ENCODE results near the gene JAZF1. TPM values are rescaled to one million over a fixed set of nuclear protein-coding genes. Genes with fewer than 3 reads are reported as not detected.

JAZF1 gene
- total RNA-seq, 1 donor from 2014 or later, result 7.2 TPM

DNA sequence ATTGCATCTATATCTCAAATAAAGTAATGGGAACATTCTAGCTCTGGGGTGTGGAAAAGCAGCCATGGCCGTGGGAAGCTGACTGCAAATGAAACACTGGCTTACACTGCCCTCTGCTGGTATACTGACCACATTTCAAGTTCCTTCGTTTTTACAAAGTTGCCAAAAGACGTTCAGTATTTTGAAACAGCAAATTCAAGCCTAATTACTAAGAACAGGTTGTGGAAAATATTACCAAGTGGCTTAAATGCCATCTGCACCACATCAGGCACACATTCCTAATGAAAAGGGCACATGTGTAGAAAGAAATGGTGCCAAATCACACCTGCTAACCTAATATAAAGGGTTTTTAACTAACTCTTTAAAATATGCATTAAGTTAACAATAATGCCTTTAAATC is 83.9 kb downstream of the JAZF1 start:
- Mint-ChIP-seq H3K4me1 (peaks cover 16% of the 10 kb centered on the region), H3K4me3 (no peak overlapping the region), H3K9me3 (no peaks in the 10 kb centered on the region), H3K36me3 (no peaks in the 10 kb centered on the region), H3K27ac (no peak overlapping the region), H3K27me3 (ENCODE audit: low read depth) (no peaks in the 10 kb centered on the region)
- TF ChIP-seq, protein P1, sequence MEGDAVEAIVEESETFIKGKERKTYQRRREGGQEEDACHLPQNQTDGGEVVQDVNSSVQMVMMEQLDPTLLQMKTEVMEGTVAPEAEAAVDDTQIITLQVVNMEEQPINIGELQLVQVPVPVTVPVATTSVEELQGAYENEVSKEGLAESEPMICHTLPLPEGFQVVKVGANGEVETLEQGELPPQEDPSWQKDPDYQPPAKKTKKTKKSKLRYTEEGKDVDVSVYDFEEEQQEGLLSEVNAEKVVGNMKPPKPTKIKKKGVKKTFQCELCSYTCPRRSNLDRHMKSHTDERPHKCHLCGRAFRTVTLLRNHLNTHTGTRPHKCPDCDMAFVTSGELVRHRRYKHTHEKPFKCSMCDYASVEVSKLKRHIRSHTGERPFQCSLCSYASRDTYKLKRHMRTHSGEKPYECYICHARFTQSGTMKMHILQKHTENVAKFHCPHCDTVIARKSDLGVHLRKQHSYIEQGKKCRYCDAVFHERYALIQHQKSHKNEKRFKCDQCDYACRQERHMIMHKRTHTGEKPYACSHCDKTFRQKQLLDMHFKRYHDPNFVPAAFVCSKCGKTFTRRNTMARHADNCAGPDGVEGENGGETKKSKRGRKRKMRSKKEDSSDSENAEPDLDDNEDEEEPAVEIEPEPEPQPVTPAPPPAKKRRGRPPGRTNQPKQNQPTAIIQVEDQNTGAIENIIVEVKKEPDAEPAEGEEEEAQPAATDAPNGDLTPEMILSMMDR (IDR thresholded peaks at IDR 0.05; ENCODE audit: unreplicated experiment), result peak; percentile 81
- peak in 1 of 2 experiments; percentile 55 for DNase-seq (ENCODE audit: low spot score in 2 of 2, unreplicated experiment in 2 of 2)

DNA sequence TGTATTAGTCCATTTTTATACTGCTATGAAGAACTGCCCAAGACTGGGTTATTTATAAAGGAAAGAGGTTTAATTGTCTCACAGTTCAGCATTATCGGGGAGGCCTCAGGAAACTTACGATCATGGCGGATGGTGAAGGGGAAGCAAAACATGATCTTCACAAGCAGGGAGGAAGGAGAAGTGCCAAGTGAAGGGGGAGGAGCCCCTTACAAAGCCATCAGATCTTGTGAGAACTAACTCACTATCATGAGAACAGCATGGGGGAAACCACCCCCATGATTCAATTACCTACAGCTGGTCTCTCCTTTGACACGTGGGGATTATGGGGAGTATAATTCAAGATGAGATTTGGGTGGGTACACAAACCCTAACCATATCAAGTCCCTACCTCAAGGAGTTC is 85.4 kb downstream of the JAZF1 start:
- no peaks in the 10 kb centered on the region for H3K36me3 Mint-ChIP-seq
- no peaks in the 10 kb centered on the region for H3K27me3 Mint-ChIP-seq (ENCODE audit: low read depth)
- peaks cover 13% of the 10 kb centered on the region for H3K4me1 Mint-ChIP-seq
- no peak overlapping the region for H3K27ac Mint-ChIP-seq
- no peaks in the 10 kb centered on the region for H3K9me3 Mint-ChIP-seq
- TF ChIP-seq, protein P1 (IDR thresholded peaks at IDR 0.05; ENCODE audit: unreplicated experiment), result no peak
- H3K4me3 Mint-ChIP-seq, result no peak overlapping the region
- no peak for DNase-seq (ENCODE audit: low spot score in 2 of 2, unreplicated experiment in 2 of 2)

DNA sequence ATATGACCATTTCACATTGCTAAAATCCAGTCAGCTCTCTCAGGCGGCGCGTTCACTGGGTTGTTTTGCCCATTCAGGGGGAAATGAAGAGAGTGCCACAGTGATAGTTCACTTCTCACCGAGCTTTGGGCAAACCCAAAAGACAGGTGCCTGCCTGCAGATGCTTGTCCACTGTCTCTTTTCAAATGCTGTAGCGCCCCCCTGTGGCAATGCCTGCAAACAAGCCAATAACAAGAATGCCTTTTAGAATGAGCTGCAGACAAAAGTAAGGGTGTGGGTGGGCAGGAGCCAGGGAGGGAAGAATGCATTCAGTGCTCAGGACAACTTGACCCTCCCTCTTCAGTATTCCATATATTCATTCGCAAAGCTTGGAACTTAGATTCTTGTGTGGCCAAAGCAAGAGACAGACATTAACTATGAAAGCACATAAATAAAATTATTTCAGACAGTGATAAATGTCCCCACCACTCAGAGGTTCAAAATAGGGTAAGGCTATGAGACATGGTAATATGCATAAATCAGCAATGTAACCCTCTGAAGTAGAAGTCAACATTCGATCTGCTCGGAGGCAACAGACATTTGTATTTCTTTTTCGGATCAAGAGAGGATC is 86.9 kb downstream of the JAZF1 start:
- Mint-ChIP-seq H3K4me3 (no peak overlapping the region), H3K4me1 (peaks cover 10% of the 10 kb centered on the region), H3K9me3 (no peaks in the 10 kb centered on the region), H3K36me3 (no peaks in the 10 kb centered on the region), H3K27me3 (ENCODE audit: low read depth) (no peaks in the 10 kb centered on the region), H3K27ac (no peak overlapping the region)
- peak; percentile 53 to 81 for DNase-seq (ENCODE audit: low spot score in 2 of 2, unreplicated experiment in 2 of 2)
- TF ChIP-seq, protein P1 (IDR thresholded peaks at IDR 0.05; ENCODE audit: unreplicated experiment), result peak; percentile 59

DNA sequence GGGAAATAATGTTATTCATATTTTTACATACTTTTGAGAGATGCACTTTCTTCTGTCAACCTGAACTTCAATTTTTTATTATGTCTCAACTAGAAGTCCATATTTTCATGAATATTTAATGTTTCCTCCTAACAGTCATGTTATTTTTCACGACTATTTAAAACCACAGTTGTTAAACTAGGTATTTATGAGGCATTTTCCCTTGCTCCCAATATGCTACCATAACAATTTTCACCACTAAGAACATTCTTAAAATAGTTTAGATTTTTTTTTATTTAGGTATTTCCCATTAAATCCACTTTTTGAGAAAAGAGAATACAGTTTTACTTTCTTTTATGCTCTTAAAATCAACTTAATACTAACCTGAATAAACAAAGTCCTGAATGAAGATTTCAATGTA is 89.4 kb downstream of the JAZF1 start:
- Mint-ChIP-seq H3K4me3 (no peak overlapping the region), H3K27me3 (ENCODE audit: low read depth) (no peaks in the 10 kb centered on the region), H3K27ac (no peak overlapping the region), H3K36me3 (no peaks in the 10 kb centered on the region), H3K4me1 (peaks cover 12% of the 10 kb centered on the region), H3K9me3 (no peaks in the 10 kb centered on the region)
- DNase-seq (ENCODE audit: low spot score in 2 of 2, unreplicated experiment in 2 of 2), result no peak
- TF ChIP-seq, protein P1 (IDR thresholded peaks at IDR 0.05; ENCODE audit: unreplicated experiment), result no peak

DNA sequence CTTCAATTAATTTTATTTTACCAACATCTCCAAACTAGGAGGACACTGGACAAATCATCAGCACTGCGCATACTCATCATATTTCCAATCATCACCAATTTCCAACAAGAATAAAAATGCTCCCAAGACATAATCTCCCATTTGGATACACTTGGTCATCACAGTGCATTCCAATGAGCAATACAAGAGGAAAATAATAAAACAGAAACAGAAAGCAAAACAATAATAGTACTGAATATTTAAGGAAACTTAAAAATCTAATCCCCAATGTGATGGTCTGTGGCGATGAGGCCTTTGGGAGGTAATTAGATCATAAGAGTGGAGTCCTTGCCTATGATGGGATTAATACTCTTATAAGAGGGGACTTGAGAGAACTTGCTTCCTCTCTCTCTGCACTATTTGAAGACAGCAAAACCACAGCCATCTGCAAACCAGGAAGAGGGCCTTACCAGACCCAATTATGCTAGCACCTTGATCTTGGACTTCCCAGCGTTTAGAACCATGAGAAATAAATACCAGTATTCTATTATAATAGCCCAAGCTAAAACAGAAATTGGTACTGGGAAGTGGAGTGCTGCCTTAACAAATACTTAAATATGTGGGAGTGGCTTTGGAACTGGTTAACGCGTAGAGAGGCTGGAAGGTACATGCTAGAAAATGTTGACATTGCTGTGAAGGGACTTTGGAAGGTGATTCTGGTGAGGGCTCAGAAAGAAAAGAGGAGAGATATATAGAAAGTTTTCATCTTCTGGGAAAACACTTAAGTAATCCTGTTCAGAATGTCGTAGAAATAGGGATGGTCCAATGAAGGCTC is 91.5 kb downstream of the JAZF1 start:
- no peak overlapping the region for H3K27ac Mint-ChIP-seq
- H3K4me1 Mint-ChIP-seq, result peaks cover 10% of the 10 kb centered on the region
- TF ChIP-seq, protein P1 (IDR thresholded peaks at IDR 0.05; ENCODE audit: unreplicated experiment), result no peak
- DNase-seq (ENCODE audit: low spot score in 2 of 2, unreplicated experiment in 2 of 2), result no peak
- H3K36me3 Mint-ChIP-seq, result no peaks in the 10 kb centered on the region
- no peaks in the 10 kb centered on the region for H3K9me3 Mint-ChIP-seq
- no peaks in the 10 kb centered on the region for H3K27me3 Mint-ChIP-seq (ENCODE audit: low read depth)
- no peak overlapping the region for H3K4me3 Mint-ChIP-seq

Data from mesothelial cell of epicardium (in vitro differentiated cells).